Islet of Langerhans (tissue), 1 donor: Measurements from ENCODE around the gene IL22.
"Not testable (repeated sequence)": the region's sequence is repeated elsewhere in the genome, so short reads cannot be mapped to it uniquely, and the experiment has no call there.

ENCODE experiments used
- FAIRE-seq: peaks from one replicate; lab custom pipeline; 2011; peaks lifted over from hg19 to GRCh38; lab: Jason Lieb, UNC

The IL22 gene

DNA sequence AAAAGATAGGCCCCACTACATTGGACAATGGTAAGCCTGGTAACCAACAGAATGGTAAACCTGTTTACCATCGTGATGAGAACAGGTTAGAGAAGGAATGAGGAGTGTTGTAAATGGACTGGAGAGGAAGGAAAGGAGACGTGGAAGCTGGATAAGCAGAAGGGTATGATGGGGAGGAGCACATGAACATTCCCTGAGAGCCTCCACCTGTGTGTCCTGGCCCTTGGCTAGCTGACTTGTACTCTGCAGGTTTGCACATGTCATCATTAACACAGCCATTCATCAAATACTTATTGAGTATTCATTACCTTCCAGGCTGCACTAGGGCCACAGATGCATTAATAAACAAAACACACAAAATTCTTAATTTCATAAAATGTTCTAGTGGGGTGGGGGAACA, 23.4 kb downstream of the IL22 start:
- no peak for FAIRE-seq

GRCh38 chr12:68227356-68227755, 26.0 kb downstream of the IL22 start:
- no peak for FAIRE-seq

DNA sequence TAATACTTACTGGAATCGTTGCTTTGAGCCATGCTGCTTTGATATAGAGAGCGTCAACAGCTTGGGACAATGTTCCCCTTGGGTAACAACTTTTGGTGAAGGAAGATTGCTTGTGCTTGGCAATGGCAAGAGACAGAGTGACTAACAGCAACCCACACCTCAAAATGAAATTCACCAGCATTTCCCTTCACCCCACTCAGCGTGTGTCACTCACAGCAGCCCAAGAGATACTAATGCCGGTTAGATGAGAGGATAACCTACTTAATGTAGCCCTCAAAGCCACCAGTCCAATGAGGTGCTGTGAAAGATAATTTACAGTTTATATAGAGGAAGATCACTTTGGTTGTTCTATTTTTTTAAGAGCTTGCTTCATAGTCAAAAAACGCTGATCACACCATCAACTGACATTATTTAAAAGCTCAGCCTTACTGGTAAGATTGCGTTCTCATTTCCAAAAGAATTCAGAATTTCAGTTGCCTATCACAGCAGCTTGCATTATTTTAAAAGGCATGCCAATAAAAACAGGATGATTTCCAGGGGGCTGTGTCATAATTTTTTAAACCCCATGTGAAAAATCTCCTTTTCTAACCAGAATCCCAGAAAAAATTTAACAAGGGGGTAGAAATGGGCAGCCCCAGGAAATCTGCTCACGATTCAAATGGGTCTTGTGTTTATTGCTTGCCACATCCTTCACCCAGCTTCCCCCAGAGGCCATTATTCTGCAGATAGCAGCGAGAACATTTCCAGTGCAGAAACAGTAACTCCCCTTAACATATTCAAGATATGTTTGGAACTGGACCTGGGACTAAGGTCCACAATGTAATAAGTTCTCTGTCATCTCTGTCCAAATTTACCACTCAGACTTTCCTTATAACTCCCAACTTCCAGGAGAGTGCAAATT, 27.6 kb downstream of the IL22 start, which contains the start of gene IL26:
IL26 (minus strand) TSS at position 235 of the 901 bp plus-strand sequence; CDS start at position 181, 54 bp downstream.
- no peak for FAIRE-seq

GRCh38 chr12:68224613-68225285, 28.7 kb downstream of the IL22 start:
- FAIRE-seq, result no peak

- peak; percentile 86 for FAIRE-seq
Measured at GRCh38 chr12:68223067-68223747, 30.2 kb downstream of the IL22 start.

DNA sequence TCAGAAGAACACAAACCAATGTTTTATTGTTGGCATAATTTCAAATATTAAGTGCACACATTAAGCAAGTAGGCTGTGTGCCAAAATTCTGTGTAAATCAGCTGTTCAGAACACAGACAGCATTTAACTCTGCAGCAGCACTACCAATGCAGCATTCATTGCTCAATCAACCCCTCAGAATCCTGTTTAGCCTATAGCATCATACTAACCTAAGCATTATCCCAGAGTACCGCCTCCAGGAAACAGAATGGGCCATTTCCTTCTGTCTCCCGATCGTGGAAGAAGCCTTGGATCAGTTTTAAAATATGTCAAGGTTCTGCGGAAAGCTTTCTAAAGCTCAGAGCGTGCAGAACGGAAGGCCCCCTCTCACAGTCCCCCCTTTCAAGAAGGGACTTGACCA, 31.1 kb downstream of the IL22 start:
- no peak for FAIRE-seq

DNA sequence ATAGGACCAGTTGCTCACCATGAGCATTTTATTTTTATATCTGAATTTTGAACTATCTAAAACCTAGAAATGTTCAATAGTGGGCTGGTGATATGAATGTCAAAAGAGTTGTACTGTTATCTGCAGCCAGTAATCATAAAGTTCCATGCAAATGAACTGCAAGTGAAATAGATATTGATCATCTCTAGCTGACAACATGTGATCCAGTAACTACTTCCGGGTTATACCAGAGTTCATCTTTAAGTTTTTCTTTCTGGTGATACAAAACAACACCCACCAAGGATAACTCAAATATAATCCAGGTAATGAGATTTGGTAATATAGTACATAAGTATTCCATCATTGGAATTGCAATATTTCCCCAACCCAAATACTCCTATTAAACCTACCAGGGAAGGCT, 31.9 kb downstream of the IL22 start:
- no peak for FAIRE-seq

GRCh38 chr12:68210875-68211274, 42.5 kb downstream of the IL22 start:
- FAIRE-seq, result no peak

DNA sequence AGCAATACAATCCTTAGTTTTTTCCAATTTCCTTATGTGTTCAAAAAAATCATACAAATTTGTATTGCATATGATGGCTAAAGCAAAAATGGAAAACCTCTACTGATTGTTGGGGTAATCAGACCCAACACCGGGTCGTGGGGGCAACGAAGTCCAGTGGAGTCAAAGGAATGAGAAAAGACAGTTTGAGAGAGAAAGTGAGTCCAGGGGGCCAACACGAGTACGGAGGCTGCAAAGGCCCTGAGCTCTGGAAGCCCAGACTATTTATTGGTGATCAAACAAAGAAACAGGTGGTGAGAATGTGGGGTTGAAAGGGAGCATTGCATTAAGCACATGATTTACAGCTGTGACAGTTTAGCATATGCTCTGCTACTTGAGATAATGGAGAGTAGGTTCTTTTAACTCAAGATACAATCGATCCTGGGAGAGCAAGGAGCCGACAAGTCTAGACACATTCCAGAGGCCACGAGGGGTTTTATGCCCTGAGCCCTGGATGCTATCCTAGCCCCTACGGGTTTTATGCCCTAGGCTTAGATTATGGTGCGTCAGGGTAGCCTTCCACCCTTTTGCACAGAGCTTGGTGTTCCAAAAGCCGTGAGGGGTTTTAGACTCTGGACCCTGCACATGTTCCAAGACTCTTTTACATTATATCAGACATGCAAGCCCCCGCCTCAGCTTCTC, 44.2 kb downstream of the IL22 start:
- not testable (repeated sequence) for FAIRE-seq

- no peak for FAIRE-seq
Measured at GRCh38 chr12:68207276-68207675, 46.1 kb downstream of the IL22 start.

- no peak for FAIRE-seq
Measured at GRCh38 chr12:68206446-68206845, 47.0 kb downstream of the IL22 start.

- FAIRE-seq, result no peak
Measured at GRCh38 chr12:68203460-68203875, 49.9 kb downstream of the IL22 start.

DNA sequence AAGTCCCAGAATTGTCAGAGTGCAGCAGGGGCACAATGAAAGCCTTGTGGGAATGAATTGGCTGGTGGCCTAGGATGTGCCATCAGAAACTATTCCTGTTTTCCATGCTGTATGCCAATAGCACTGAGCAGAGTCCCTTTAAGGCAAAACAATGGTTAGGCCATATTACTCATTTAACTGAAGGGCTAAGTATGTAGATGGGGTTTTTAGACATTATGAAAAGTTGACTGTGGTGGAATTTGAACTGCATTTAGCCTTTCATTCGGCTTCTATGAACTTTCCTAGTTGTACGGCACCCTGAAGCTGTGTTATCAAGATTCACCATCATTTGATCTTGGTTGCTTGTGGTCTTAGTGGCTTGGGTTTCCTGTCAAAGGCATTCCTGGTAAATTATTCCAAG, 52.5 kb downstream of the IL22 start:
- FAIRE-seq, result no peak

GRCh38 chr12:68199127-68199526, 54.3 kb downstream of the IL22 start:
- no peak for FAIRE-seq

- no peak for FAIRE-seq
Measured at GRCh38 chr12:68198507-68199086, 54.8 kb downstream of the IL22 start.
